ENCODE measurements around the gene TEPSIN.

TEPSIN gene

DNA sequence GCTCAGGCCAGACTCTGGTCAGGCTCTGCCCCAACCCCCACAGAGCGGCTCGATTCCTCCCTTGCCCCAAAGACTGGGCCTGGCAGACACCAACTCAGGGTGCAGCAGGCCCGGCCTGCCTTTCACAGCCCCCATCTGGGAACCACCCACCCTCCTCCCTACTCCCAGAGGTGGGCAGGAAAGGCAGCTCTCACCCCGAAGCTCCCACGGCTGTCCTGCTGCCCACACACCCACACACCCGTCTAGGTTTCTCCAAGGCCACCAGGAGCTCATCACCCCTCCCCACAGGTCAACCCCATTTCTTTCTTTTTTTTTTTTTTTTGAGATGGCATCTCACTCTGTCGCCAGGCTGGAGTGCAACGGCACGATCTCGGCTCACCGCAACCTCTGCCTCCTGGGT is 19.9 kb downstream of the TEPSIN start:
- no peak overlapping the region for H3K4me3 ChIP-seq (replicated peaks; ENCODE audit: low read depth, low read length)
- no peak for DNase-seq (ENCODE audit: extremely low read depth, low read depth)
- TF ChIP-seq, protein P1, sequence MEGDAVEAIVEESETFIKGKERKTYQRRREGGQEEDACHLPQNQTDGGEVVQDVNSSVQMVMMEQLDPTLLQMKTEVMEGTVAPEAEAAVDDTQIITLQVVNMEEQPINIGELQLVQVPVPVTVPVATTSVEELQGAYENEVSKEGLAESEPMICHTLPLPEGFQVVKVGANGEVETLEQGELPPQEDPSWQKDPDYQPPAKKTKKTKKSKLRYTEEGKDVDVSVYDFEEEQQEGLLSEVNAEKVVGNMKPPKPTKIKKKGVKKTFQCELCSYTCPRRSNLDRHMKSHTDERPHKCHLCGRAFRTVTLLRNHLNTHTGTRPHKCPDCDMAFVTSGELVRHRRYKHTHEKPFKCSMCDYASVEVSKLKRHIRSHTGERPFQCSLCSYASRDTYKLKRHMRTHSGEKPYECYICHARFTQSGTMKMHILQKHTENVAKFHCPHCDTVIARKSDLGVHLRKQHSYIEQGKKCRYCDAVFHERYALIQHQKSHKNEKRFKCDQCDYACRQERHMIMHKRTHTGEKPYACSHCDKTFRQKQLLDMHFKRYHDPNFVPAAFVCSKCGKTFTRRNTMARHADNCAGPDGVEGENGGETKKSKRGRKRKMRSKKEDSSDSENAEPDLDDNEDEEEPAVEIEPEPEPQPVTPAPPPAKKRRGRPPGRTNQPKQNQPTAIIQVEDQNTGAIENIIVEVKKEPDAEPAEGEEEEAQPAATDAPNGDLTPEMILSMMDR (IDR thresholded peaks at IDR 0.05; ENCODE audit: low read depth, low read length, missing control alignments): no peak

DNA sequence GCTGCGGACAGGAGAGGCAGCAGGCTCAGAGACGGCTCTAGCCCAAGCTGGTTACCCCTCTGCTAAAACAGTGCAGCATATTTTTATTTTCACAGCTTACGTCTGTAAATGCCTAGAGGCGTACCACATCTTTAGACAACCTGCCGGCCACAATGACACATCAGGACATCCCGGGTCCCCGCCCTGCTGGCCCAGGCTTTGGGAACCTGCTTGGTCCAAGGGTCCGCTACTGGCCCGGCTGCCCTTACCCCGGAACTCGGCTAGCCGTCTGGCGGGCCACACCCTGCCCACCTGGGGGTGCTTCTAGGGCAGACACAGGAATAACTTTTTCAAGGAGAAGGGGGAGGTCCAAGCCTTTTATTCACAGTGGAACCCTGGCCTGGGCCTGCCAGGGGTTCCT is 20.4 kb downstream of the TEPSIN start:
- no peak for DNase-seq (ENCODE audit: extremely low read depth, low read depth)
- TF ChIP-seq, protein P1 (IDR thresholded peaks at IDR 0.05; ENCODE audit: low read depth, low read length, missing control alignments): no peak
- H3K4me3 ChIP-seq (replicated peaks; ENCODE audit: low read depth, low read length): no peak overlapping the region

DNA sequence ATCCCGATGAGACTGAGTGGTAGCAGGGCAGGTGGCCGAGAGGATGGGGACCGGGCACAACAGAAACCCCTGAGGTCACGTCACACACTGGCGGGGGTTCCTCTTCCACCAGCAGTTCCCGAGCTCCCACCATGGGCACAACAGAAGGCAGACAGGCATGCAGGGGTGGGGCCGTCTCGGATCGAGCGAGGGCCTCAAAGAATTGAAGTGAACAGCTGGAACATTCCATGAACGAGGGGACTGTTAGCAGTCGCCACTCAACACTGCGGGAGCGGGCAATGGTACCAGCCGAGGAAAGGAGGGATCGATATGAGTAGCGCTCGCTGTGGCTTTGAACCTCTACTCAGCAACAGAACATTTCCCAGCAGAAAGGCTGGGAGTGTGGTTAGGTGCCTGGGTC is 21.4 kb downstream of the TEPSIN start:
- H3K4me3 ChIP-seq (replicated peaks; ENCODE audit: low read depth, low read length): no peak overlapping the region
- no peak for DNase-seq (ENCODE audit: extremely low read depth, low read depth)
- TF ChIP-seq, protein P1 (IDR thresholded peaks at IDR 0.05; ENCODE audit: low read depth, low read length, missing control alignments): no peak

DNA sequence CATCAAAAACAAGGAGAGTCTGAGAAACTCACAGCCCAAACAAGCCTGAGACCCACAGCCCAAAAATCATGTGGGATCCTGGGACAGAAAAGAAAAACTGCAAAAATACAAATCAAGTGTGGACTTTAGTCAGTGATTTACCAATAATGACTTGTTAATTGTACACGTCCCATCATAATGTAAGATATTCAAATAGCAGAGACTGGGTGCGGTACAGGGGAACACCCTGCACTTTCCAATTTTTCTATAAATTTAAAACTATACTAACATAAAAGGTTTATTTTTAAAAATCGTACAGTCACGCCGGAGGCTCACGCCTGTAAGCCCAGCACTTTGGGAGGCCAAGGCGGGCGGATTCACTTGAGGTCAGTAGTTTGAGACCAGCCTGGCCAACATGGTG is 24.9 kb downstream of the TEPSIN start:
- DNase-seq (ENCODE audit: extremely low read depth, low read depth): no peak
- TF ChIP-seq, protein P1 (IDR thresholded peaks at IDR 0.05; ENCODE audit: low read depth, low read length, missing control alignments): no peak

DNA sequence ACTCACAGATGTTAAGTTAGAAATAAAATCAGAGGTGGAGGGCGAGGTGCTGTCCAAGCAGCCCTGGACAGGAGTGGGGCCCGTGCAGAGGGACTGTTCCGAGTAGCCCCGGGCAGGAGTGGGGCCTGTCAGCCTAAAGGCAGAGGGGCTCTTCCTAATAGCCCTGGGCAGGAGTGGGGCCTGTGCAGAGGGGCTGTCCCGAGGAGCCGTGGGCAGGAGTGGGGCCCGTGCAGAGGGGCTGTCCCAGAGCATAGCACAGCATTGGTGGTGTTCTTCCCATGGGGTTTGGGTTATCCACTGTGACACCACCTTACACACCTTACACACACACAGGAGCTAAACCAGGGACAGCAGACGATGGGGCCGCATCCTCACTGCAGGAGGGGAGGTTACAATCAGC is 26.5 kb downstream of the TEPSIN start:
- DNase-seq (ENCODE audit: extremely low read depth, low read depth): no peak
- H3K4me3 ChIP-seq (replicated peaks; ENCODE audit: low read depth, low read length): no peak overlapping the region
- TF ChIP-seq, protein P1 (IDR thresholded peaks at IDR 0.05; ENCODE audit: low read depth, low read length, missing control alignments): no peak

More for the DNA sequence above, 24.9 kb downstream of the TEPSIN start:
- no peak overlapping the region for H3K4me3 ChIP-seq (replicated peaks; ENCODE audit: low read depth, low read length)

DNA sequence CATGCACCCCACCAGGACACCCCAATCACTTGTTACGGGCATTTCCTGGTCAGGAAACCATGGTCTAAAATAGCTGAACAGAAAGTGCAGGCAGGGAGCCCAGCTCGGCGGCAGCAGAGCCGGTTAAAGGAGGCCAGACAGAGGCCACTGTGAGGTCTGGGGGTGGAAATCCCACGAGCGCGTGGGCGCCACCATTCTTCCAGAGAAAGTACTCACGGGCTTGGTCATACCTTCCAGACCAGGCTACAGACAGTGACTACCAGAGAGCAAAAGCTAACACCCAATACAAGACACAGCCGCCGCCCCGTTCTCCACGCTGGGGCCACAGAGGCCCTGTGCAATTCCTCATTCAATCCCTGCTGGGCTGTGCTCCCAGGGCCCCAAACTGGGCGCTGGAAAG is 28.0 kb downstream of the TEPSIN start:
- DNase-seq (ENCODE audit: extremely low read depth, low read depth): no peak
- TF ChIP-seq, protein P1 (IDR thresholded peaks at IDR 0.05; ENCODE audit: low read depth, low read length, missing control alignments): no peak
- no peak overlapping the region for H3K4me3 ChIP-seq (replicated peaks; ENCODE audit: low read depth, low read length)

GRCh38 chr17:81210466-81210865 is 28.4 kb downstream of the TEPSIN start:
- TF ChIP-seq, protein P1 (IDR thresholded peaks at IDR 0.05; ENCODE audit: low read depth, low read length, missing control alignments): no peak
- no peak overlapping the region for H3K4me3 ChIP-seq (replicated peaks; ENCODE audit: low read depth, low read length)
- no peak for DNase-seq (ENCODE audit: extremely low read depth, low read depth)
